GM18870 (cell line): ENCODE measurements around the gene PARD3B.
"Not testable (repeated sequence)": the region's sequence is repeated elsewhere in the genome, so short reads cannot be mapped to it uniquely, and the experiment has no call there.

Experiments used
- ATAC-seq: cut with Tn5 transposase; IDR thresholded peaks from one replicate; pipeline ENCODE4 v1.9.1; 2021; ENCODE audit warnings: moderate library complexity; ENCODE audit not compliant: unreplicated experiment

The PARD3B gene

DNA sequence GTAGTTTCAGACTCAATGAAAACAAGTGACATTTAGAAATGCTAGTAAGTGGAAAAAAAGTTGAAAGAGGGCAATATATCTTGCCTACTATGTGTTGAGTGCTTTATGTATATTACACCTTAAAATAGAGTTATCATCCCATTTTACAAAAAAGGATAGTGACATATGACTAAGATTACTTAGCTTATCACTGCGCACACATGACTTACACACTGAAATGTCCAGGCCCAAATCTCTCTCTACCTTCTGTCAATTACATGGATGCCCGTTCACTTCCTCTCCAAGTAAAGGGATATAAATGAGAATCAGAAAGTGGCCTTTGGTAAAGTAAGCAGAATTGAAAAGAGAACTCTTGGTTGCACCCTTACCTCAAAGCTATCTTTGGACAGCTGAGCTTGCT lies 3.6 kb upstream of the PARD3B start:
- no peak for ATAC-seq

DNA sequence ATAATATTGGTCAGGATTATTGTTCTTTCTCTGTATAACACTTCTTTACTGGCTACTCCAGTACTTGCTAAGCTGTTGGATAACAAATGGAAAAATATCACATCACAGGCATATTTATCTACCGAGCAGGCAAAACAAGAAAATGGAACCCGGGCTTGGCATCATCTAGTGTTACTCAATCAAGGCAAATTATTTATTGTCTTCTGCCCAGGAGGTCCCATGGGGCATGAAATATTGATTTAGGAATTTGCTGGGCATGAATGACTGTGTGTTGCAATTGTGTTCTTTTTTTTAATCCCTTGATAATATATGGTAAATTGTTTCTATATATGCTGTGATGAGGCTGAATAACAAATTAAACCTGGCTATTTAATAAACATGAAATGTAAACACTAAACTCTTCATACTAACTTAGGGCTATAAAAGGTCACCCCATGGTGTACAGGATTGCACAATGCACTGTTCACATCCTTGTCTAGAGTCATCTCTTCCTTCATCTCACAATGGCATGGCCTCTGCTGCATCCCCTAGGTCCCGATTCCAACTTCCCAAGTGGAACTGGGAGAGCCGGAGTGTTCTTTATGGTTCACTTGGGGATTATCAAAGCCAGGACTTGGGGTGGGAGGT lies 2.2 kb upstream of the PARD3B start:
- ATAC-seq, result no peak

DNA sequence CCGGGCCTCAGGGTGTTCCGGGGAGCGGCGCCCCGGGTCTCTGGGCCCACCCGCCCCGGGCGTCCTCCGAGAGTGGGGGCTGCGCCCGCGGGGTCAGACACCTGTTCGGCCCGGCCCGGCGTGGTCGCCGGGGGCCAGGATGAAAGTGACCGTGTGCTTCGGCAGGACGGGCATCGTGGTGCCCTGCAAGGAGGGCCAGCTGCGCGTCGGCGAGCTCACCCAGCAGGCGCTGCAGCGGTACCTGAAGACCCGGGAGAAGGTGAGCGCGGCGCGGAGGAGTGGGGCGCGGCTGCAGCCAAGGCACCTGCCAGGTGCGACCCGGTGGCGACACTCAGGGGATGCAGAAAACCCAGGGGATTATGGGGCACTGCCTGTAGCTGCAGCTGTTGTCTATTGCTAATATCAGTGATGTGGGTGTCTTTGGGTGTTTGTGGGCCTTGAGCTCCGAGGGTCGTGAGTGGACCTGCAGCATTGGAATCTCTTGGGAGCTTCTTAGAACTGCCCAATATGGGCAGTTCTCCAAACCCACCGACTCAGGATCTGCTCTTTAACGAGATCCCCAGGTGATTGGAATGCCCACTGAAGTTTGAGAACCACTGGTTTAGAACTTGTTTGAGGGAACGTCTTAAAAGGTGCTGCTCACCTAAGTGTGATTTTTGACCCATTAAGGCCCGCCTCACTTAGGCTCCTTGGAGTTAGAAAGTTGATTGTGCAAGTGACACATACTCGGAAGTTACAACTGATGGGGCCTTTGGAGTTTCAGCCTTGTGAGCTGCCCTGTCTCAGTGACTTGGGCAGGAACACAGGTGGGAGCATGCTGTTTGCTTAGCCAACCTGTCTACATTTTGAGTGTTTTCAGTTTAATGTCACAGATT lies 823 bp downstream of the PARD3B start:
- no peak for ATAC-seq

DNA sequence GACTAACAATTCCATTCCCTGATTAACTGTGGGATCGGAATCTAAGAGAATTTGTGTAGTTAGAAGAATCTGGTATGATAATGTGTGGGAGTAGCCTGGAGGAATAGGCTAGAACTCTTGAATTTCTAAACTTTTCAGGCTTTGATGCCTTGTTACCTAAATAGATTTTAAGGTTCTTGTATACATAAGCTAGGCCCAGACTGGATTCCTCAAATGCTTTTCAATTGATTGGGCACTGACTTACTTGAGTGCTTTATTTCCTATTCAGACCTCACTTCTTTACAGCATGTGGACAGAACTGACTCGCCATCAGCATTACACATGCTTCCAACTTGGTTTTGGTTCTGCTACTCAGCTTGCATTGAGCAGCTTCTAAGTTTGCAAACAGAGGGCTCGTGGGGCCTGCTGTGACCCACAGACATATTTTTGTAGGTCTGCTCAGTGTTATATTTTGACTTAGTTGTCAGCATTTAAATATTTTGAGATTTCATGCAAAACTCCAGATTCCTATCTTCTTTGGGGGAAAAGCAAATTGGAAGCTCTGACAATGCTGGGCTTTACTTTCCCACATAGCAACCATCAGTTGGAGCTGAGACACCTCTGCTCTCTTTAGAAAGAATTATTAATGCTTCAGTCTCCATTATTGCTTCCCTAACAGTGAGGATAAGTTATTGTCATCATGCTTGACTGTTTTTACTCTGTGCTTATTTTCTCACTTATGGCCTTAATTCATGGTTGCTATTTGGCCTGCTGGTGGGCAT lies 5.7 kb downstream of the PARD3B start:
- no peak for ATAC-seq

DNA sequence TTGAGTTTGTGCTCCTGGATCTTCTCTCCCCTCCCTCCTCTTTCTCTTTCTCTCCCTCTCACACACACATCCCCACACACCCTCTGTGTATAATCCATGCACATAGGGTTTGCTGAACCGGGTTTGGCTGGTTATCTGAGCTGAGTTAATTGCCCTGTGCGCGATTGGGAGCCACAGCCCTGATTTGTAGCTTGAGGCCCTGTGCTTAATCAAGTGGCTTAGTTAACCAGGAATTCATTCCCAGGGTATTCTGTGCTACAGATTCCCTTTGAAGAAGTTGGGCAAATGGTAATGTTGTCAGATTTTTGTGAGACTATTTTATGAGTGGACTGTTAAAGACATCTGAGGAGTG lies 6.2 kb downstream of the PARD3B start:
- no peak for ATAC-seq

DNA sequence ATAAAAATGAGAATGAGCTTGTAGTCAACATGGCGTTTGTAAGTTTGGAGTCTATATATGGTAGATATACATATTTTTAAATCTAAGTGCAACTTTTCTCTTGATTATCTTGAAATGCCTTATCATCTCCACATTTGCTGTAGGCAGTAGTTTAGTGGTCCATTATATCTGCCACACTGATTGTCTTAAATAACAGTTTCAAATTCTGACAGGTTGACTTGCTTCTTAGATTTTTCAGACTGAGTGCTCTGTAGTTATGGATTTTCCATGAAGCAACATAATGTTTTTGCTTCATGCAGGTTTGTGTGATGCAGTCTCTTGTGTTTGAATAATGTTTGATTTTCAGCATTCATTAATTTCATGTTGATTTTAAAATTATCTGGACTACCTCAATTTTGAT lies 12.3 kb downstream of the PARD3B start:
- no peak for ATAC-seq

DNA sequence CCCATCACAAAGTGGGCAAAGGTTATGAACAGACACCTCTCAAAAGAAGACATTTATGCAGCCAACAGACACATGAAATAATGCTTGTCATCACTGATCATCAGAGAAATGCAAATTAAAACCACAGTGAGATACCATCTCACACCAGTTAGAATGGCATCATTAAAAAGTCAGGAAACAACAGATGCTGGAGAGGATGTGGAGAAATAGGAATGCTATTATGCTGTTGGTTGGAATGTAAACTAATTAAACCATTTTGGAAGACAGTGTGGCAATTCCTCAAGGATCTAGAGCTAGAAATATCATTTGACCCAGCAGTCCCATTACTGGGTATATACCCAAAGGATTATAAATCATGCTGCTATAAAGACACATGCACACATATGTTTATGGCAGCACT lies 14.1 kb downstream of the PARD3B start:
- not testable (repeated sequence) for ATAC-seq

DNA sequence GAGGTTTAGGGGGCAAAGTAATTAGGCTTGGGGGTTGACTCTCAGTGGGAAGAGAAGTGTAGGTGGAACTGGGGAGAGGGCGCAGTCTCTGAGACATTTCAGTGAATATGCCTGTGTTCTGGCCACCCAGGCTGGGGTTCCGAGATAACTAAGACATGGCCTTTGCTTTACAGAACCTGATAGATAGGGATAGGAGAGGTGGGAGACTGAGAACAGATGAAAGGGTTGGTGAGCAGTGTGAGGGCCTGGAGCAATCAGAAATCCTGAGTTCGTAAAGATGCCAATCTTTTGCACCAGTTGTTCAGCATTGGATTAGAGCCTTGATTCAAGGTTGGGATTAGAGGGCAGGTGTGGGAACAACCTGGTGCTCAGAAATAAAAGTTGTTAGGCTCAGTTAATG lies 15.6 kb downstream of the PARD3B start:
- ATAC-seq, result no peak

DNA sequence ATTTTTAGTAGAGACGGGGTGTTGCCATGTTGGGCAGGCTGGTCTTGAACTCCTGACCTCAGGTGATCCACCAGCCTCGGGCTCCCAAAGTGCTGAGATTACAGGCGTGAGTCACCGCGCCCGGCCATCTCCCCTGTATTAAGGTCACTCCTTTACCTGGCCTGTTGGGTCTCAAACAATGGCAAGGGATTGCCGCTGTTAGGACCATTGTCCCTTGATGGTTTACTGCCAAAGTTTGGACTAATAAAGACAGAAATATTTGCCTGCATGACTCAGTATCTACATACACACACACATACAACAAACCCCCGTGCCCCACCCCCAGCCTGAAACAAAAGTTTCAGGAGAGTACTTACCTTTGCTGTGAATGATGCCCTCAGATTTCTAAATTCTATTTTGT lies 16.5 kb downstream of the PARD3B start:
- no peak for ATAC-seq

DNA sequence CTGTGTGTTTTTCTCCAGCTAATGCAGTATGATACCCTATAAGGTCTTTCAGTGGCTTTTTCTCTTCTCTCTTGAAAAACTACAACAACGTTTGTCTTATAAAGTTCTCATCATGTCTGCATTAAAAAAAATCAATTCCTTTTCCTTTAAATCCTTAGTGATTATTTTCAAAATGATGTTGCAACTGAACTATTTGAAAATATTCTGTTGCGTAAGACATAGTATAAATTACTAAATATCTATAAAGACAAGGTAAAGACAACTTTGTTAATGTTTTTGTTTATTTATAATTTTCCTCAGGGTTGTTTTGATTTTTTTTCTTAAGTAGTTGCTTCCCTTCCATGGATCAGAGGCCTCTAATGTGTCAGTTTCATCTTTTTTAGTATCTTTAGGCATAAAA lies 21.2 kb downstream of the PARD3B start:
- no peak for ATAC-seq

DNA sequence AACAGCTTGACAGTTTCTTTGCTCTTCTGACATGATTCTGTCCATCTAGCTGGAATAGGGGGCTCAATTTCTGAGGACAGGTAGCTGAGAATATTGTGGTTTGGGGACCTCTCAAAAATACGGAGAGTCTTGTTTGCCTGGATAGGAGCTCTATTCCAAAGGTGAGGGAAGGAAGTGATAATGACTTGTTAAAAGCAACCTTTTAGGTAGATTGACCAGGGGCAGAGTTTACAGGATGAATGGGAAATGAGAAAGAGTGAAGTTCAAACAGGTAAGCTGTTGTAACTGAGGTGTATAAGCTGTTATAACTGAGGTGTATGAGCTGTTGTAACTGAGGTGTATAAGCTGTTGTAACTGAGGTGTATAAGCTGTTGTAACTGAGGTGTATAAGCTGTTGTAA lies 25.1 kb downstream of the PARD3B start:
- no peak for ATAC-seq

DNA sequence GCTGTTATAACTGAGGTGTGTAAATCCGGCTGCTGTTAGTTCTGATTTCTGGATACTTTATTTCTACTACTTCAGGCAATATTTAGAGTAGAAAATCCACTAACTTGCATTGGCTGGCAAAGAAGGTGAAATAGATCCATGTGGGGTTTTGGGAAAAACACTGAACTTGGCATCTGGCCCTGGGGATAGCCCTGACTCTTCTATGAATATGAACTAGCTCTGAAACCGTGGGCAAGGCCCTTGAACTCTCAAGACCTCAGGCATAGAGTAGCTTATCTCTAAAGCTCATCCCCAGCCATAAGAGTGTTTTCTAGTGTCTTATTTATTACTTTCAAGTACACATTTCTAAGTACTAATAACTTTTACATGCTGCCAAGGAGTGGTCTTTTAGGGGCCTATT lies 25.8 kb downstream of the PARD3B start:
- ATAC-seq, result no peak

DNA sequence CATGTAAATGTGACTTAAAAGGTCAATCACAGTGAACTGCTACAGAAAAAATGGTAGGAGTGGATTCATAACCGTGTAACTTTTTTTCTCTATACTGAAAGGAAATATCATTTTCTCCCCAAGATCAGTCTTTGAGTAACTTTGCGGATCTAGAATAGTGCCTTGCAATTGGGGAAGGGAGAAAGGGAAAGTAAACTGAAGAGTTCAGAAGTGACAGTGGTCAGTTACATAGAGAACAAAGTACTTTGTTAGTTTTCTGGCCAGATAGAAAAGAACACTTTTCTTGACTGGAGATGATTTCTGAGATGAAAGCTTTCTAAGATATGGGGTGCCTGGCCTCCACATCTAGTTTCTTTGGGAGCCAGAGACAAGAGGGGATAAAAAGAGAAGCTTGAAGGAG lies 26.6 kb downstream of the PARD3B start:
- ATAC-seq, result no peak

DNA sequence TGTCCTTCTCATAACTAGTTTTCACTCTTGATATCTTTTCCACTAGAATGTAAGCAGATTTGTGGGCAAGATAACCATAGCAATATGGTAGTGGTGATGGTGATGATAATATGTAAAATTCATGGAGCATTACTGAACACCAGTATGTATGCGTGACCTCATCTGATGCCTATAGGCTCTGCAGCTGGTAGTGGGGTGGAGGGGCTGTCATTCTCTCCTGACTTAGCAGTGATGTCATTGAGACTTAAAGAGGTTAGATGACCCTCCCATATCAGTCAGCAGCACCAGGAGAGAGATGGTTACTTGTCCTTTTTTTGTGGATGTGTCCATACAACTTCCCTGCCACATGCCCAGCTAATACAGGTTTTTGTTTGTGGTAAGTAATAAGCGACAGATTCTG lies 27.9 kb downstream of the PARD3B start:
- ATAC-seq, result no peak

DNA sequence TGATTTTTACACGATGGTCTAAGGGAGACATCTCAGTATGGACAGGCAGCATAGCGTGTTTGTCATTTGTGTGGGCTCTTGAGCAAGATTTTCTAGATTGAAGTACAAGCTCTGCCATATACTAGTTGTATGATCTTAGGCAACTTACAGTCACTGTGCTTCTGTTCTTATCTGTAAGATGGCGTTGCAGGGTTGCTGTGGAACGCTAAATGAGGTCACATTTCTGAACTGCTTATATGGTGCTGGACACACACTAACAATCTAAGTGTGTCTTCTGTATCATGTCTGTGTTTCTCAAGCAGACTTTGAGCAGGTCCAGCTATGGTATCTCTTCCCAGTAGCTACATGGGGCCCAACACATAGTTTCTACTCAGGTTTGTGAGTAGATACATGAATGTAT lies 29.2 kb downstream of the PARD3B start:
- no peak for ATAC-seq

DNA sequence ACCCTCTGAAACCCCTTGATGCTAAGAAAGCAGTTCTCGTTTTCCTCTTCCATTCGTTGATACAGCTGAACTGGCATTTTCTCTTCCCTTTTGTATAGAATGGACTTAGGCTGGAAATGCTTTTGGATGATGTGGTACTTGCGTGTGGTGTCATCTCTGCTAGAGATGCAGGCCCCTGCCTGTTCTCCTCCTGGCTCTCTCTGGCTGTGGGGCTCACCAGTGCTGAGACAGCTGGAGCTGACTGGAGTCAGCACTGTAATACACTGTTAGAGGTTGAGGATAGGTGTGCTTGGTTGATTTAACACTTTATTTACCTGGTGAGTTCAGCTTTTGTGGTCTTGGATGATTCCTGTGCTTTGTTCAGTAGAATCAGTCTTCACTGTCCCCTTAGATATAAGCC lies 30.2 kb downstream of the PARD3B start:
- ATAC-seq, result no peak

DNA sequence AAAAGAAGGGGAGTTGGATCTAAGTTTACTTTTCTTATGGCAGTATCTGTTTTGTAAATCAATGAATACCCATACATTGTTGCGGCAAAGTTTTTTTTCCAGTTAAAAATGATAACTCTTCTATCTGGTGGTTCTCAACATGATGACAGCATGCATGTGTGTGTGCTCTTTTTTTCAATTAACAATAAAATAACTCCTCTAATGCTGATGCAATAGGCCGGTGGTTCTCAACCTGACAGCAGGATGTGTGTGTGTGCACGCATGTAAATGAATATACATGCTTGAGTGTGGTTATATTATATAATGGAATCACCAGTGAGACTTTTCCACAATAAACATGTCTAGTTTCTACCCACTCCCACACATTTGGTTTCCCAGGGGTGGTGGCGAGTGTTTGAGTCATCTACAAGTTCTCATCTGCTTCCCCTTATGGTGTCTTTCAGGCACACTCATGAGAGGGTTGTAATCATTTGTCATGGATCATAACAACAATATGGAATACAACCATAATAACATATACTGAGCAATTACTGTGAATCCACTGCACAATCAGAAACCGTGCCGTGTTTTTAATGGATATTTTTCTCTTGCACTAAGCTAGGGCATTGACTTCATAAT lies 31.2 kb downstream of the PARD3B start:
- ATAC-seq, result no peak

DNA sequence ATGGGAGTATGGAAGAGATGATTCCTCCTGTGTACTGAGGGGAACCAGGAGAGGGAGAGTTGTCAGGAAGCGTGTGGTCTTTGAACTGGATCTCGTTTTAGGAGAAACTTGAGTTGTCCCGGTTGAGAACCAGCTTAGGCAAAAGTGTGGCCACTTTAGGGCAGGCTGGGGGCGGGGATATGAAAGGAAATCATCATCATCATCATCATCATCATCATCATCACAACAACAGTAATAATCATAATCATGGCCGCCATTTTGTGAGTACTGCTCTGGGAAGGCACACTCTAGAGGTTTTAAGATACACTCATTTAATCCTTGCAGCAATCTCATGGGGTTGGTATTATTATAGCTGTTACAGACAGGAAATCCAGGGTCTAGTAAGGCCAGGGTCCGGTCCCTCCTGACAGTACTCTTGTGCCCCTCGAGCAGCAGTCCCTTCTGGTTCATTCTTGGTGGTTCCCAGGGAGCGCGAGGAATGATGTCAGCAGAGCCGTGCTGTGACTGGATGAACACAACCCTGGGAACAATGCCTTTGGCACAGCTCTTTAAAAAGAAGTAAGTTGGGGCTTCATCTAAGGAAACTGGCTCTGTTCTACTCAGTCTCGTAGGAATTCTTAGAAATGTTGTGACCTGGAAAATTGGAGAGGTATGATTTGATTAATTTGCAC lies 33.8 kb downstream of the PARD3B start:
- no peak for ATAC-seq

DNA sequence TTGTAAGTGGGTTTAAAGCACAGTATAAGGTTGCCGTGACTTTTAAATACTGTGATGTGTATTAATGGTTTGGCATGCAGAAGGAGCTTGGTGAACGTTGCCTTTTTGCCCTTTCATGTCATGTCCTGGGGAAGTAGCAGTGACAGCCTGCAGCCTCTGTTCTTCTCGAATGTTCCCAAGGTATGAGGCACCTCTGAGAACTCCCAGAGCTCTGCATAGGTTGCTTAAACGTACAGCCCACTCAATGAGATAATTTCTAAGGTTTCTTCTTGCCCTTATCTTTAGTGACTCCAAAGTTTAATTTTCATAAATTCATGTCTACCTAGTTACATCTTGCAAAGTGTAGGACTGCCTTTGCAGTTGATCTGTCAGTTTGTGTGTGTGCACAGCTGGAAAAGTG lies 36.7 kb downstream of the PARD3B start:
- ATAC-seq, result no peak

DNA sequence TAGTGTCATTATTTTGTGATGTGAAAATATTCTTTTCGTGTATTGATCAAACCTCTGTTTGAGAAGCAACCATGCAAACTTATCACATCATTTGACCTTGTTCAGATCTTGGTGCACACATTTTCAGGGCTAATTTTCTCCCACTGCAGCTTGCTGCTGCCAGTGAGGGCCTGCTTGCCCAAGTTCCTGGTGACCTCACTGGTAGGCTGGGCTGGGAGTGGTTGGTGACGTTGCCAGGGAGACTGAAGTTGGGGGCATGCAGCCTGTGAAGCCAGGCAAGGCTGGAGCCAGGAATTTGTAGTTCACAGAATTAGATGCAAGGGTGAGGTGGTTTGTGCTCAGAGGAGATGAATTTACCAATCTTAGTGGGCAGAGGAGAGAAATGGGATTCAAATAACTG lies 38.5 kb downstream of the PARD3B start:
- no peak for ATAC-seq

DNA sequence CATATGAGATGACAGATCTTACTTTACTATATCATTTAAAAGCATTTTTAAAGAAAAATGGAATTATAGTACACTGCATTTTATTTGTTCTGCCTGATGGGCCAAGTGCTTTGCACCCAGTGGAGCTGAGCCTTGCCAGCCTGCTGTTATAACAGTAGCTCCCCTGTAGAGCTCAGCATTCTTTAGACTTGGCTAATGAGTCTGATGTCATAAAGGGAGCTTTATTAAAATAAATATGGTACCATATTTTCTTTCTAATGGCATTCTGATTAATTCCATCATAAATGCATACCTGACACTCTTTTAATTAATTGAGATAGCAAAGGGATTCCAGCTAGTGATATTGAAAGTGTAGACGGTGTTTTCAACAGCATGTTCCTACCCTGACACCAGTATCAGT lies 40.7 kb downstream of the PARD3B start:
- no peak for ATAC-seq
